Esophagus mucosa (tissue), 1 donor: ENCODE data around the gene ODR4. TPM values are rescaled to one million over a fixed set of nuclear protein-coding genes. Genes with fewer than 3 reads are reported as not detected.
"Not testable (repeated sequence)": the region's sequence is repeated elsewhere in the genome, so short reads cannot be mapped to it uniquely, and the experiment has no call there.

ENCODE experiments used
- ATAC-seq: fragments of 200-7000 bp; cut with Tn5 transposase; one replicate; pipeline ENCODE4 v1.9.1; 2020
- total RNA-seq: library from RNA; stranded (reverse); gene quantifications from one replicate; pipeline ENCODE4 v1.2.4, GENCODE V29; 2023
- donor health status: DM: yes; HTN: yes; CAD: no.

ODR4 gene
- total RNA-seq = 8.9 TPM

DNA sequence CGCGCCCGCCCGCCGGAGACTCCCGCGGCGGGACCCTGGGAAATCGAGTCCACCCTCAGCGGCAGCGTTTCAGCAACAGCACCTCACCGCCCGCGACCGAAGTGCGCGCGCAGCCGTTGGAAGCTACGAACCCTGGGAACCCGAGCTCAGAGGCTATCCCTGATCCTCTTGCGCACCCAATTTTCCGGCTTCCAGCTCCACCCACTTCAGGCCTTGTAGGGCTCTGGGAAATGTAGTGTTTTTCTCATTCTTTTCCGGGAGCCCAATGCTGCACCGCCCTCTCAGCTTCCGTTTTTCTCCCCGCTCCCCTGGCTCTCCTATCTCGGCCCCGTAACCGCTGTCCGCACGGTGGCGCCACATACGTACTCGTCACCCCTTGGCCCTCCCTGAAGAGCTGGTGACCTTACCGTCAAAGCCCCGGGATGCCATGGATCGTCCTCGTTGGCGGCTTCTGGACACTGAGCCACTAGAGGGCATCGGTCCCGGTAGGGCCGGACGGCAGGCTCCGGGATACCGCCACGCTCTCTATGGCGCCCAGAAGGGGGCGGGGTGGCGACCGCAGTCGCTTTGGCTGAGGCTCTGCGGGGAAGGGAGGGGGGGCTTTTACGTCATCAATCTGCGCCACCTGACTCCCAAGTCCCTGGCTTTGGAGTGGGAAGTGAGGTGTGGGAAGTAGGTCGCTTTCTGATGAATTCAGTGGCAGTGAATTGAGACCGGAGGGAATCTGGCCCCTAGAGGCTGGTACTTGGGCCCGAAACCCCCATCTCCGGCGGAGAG, at the start of gene ODR4, which contains the start of gene TPR:
Gene ODR4, plus strand, starts transcription at position 687 of the 777 bp plus-strand sequence. CDS start 3,948 bp downstream, outside the sequence.
Gene TPR, minus strand, starts transcription at position 102 of the 777 bp plus-strand sequence. CDS start 225 bp downstream, outside the sequence.
- peak; percentile 96 for ATAC-seq

GRCh38 chr1:186326009-186326408, 49.6 kb upstream of the ODR4 start:
- no peak for ATAC-seq

GRCh38 chr1:186327331-186327730, 48.3 kb upstream of the ODR4 start:
- ATAC-seq = no peak

GRCh38 chr1:186330758-186331157, 44.9 kb upstream of the ODR4 start:
- no peak for ATAC-seq

DNA sequence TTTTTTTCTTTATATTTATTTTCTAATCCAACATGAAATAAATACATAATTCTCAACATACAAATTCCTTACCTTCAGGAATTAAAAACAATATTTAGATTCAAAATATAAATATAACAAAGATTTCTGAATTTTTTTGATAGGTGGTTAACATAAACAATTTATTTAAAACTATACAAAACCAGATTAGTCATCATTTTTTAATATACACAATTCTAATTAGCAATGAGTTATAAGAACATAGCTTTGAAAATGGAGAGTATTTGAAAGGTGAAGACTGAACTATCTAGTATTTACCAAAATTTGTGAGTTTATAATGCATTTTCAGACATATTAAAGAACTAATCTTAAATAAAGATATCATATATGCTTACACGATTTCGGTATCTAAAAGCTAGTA, 38.1 kb upstream of the ODR4 start:
- ATAC-seq = no peak

DNA sequence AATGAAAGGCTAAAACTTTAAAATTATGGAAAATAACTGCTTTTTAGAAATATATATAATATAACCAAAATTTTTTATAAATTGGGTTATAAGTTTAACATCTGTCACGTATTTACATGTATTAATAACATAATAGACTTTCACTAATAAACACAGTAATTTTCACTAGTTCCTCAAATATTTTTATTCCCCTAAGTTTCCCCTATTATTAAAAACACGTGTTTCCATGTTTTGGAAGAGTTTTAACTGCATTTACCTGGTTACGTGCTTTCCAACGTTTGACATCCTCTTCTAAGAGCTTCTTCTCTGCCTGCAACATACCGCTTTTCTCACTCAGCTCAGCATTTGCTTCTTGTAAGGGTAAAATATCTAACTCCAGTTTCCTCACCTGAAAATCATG, 34.9 kb upstream of the ODR4 start:
- ATAC-seq = no peak

DNA sequence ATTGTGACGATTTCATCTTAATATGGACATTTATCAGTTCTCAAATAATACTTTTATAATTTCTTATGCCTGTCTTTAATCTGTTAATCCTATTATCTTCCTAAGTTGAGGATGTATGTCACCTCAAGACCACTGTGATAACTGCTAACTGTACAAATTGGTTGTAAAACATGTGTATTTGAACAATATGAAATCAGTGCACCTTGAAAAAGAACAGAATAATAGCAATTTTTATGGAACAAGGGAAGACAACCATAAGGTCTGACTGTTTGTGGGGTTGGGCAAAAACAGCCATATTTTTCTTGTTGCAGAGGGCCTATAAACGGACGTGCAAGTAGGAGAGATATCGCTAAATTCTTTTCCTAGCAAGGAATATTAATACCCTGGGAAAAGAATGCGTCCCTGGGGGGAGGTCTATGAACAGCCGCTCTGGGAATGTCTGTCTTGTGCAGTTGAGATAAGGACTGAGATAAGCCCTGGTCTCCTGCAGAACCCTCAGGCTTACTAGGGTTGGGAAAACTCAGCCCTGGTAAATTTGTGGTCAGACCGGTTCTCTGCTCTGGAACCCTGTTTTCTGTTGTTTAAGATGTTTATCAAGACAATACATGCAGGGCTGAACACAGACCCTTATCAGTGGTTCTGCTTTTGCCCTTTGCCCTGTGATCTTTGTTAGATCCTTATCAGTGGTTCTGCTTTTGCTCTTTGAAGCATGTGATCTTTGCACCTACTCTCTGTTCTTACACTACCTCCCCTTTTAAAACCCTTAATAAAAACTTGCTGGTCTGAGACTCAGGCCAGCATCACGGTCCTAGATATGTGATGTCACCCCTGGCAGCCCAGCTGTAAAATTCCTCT, 27.6 kb upstream of the ODR4 start:
- ATAC-seq = not testable (repeated sequence)

- ATAC-seq = no peak
Measured at GRCh38 chr1:186374303-186375151, 1.1 kb upstream of the ODR4 start.

- ATAC-seq = peak; percentile 46
Measured at GRCh38 chr1:186375929-186376319, 286 bp downstream of the ODR4 start.

- no peak for ATAC-seq
Measured at GRCh38 chr1:186386725-186387383, 11.2 kb downstream of the ODR4 start.

DNA sequence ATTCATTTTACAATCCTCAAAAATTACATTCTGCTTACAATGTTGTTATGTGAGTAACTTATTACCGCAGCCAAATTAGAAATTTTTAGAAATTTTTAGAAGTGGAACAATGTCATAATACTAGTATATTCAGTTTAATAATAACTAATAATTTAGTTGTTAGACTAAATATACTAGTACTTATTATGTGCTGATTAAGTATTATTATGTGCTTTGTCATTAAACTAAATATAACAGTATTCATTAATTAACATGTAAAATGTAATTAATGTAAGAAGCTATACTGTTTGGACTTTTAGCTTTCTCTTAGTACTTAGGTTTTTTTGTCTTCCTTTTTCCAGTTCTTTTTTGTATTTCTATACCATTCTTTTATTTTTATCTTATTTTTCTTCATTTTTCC, 15.3 kb downstream of the ODR4 start:
- ATAC-seq = no peak

DNA sequence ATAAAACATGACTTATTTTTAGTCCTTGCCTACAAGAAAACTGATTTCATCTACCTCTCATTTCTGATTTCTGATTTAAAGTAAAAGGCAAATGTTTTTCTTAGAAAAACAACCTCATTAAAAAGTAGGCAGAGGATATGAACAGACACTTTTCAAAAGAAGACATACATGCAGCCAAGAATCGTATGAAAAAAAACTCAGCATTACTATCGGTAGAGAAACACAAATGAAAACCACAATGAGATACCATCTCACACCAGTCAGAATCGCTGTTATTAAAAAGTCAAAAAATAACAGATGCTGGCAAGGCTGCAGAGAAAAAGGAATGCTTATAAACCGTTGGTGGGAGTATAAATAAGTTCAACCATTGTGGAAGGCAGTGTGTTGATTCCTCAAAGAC, 16.2 kb downstream of the ODR4 start:
- no peak for ATAC-seq

- not testable (repeated sequence) for ATAC-seq
Measured at GRCh38 chr1:186392711-186393110, 17.1 kb downstream of the ODR4 start.

GRCh38 chr1:186401446-186401845, 25.8 kb downstream of the ODR4 start:
- not testable (repeated sequence) for ATAC-seq

GRCh38 chr1:186403632-186404031, 28.0 kb downstream of the ODR4 start:
- ATAC-seq = no peak

DNA sequence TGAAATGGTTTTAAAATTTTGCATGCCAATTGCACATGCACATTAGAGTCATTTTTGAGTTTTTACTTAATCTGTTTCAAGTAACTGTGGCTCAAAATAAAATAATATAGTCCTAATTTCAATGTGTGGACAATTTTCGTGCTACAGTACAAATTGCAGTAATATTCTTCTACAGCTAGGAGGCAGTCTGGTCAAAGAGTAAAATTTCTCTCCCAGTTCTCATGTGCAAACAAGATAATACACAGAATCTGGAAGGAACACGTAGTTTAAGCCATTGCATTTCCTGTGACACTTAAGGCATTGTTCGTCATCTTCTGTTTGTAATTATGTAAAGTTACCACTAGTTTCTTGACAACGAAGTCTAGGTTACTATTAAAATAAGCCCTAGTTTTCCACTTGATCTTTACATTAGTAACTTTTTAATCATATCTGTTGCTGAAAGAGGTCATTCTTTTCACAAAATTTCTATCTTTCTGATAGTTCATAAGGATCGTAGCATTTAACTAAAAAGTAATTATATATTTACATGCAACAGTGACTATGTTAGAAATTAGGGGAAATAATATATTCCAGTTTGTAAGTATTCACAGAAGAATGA, 28.9 kb downstream of the ODR4 start:
- peak; percentile 54 for ATAC-seq

DNA sequence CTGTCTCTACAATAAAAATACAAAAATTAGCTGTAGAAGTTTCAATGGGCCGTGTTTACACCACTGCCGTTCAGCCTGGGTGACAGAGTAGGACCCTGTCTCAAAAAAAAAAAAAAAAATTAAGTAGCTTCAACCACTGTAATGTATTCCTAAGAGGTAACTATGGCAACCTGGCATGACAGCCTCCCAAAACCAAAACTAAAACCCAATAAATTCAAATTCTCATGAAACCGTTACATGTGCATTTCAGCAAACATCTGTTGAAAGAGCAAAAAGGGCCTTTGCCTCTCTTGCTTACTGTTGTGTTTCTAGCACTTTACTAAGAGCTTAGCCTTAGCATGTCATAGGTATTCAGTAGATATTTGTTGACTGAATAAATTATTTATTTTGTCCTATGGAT, 33.5 kb downstream of the ODR4 start:
- ATAC-seq = no peak

GRCh38 chr1:186413319-186413718, 37.7 kb downstream of the ODR4 start:
- no peak for ATAC-seq

GRCh38 chr1:186418503-186418902, 42.9 kb downstream of the ODR4 start:
- ATAC-seq = no peak

DNA sequence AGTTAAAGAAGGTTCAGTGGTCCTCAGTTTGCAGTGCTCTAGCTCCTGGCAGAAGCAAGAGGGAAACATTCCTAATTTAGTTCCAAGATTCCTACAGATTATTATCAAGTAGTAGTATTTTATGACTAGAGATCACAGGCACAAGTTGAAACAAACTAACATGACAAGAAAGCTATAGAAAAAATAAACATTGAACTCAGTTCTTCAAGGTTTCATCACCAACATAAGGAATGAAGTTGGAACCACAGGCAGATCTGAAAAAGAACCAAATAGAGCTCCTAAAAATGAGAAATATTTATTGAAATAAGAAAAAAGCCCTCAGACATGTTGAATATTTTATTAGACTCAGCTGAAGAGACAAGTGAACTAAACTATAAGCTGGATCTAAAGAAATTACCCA, 44.7 kb downstream of the ODR4 start:
- no peak for ATAC-seq

GRCh38 chr1:186420923-186421322, 45.3 kb downstream of the ODR4 start:
- ATAC-seq = no peak

DNA sequence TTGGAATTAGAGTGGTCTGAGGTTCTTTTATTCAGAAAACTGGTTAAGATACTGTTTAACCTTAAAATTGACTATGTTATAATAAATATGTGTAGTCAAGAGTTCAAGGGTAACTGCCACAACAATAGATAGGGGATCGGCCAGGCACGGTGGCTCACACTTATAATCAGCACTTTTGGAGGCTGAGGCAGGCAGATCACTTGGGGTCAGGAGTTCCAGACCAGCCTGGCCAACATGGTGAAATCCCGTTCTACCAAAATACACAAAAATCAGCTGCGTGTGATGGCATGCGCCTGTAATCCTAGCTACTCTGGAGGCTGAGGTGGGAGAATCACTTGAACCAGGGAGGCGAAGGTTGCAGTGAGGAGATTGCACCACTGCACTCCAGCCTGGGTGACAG, 45.8 kb downstream of the ODR4 start:
- no peak for ATAC-seq
